Muscle layer of colon (tissue), 2 donors: Measurements from ENCODE around the gene PRAME.
"Not testable (repeated sequence)": the region's sequence is repeated elsewhere in the genome, so short reads cannot be mapped to it uniquely, and the experiment has no call there.

Experiments
- H3K27ac ChIP-seq: one replicate; pipeline ENCODE4 v1.7.0; 2013; ENCODE audit warnings: low read depth, mild to moderate bottlenecking, low read length, moderate library complexity
- H3K27me3 ChIP-seq, 2 donors: one replicate each; pipeline ENCODE4 v1.7.0; 2013; ENCODE audit warnings: low read length in 2 of 2, mild to moderate bottlenecking in 2 of 2; ENCODE audit not compliant: insufficient read depth in 2 of 2, control insufficient read depth in 1 of 2
- H3K36me3 ChIP-seq: one replicate; pipeline ENCODE4 v1.7.0; 2013; ENCODE audit warnings: mild to moderate bottlenecking, low read length; ENCODE audit not compliant: insufficient read depth
- H3K4me1 ChIP-seq: one replicate; pipeline ENCODE4 v1.7.0; 2013; ENCODE audit warnings: mild to moderate bottlenecking, low read length; ENCODE audit not compliant: insufficient read depth
- H3K4me3 ChIP-seq, 2 donors: one replicate each; pipeline ENCODE4 v1.7.0; 2013; ENCODE audit warnings: low read length in 2 of 2, low read depth in 1 of 2, mild to moderate bottlenecking in 1 of 2, moderate library complexity in 1 of 2
- H3K9ac ChIP-seq: one replicate; pipeline ENCODE4 v1.7.0; 2013; ENCODE audit warnings: low read length
- H3K9me3 ChIP-seq: one replicate; pipeline ENCODE4 v1.7.0; 2013; ENCODE audit warnings: mild to moderate bottlenecking, low read length
- donor health status: abdominal sarcoma.
- donor health status: Adenocarcinoma of cecum.

The PRAME gene

GRCh38 chr22:22593250-22593649 lies 34.2 kb upstream of the PRAME start:
- Histone ChIP-seq H3K36me3 (no peaks in the 10 kb centered on the region), H3K9me3 (no peaks in the 10 kb centered on the region), H3K27ac (no peak overlapping the region), H3K4me1 (no peaks in the 10 kb centered on the region), H3K9ac (no peak overlapping the region), H3K27me3 (no peaks in the 10 kb centered on the region), H3K4me3 (no peak overlapping the region)

DNA sequence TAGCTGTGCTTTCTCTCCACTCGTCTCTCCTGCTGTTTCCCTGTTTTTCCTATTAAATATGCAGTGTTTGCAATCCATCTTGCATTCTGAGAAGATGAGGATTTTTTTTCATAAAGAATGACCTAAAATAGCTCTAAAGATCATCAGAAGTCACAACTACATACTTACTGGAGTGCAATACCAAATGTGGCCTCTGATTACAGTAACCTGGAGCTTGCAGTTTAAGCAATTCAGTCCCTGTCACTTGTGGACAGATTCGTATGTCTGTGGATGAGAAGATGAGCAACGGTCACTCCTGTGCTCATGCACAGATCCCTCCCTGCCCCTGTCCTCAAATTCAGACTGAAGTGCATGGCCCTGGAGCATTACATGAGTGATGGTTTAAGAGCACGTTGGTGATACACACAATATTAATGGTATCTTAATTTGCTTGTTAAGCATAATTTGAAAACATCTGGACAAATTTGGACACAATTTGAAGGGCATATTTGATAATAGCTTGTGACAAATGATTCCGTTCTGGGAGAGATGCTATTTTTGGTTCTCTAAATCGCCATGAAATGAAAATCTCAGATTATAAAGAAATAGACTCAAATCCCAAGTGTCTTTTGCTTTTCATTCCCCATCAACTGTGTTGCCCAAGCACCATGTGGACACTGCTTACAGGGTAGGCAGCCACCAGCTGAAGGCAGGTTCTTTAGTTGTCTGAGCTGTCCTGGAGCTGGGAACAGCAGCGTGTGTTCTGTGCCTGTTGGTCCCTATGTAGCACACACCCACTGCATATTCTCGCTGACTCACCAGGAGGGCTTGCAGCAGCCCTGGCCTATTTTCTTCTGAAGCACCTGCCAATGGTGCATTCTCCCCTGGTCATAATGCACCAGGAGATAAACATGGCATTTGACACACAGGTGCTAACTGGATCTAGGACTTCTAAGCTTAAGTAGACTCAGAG lies 32.6 kb upstream of the PRAME start:
- Histone ChIP-seq H3K4me3 (no peak overlapping the region), H3K9me3 (no peaks in the 10 kb centered on the region), H3K36me3 (no peaks in the 10 kb centered on the region), H3K27ac (no peak overlapping the region), H3K9ac (no peak overlapping the region), H3K27me3 (peaks cover 0 to 6% of the 10 kb centered on the region in 2 donors), H3K4me1 (no peaks in the 10 kb centered on the region)

- Histone ChIP-seq H3K9me3 (no peaks in the 10 kb centered on the region), H3K27me3 (peaks cover 0 to 9% of the 10 kb centered on the region in 2 donors), H3K27ac (no peak overlapping the region), H3K36me3 (no peaks in the 10 kb centered on the region), H3K4me1 (no peaks in the 10 kb centered on the region), H3K4me3 (no peak overlapping the region), H3K9ac (no peak overlapping the region)
Measured at GRCh38 chr22:22590136-22590891, 31.2 kb upstream of the PRAME start.

GRCh38 chr22:22588485-22589164 lies 29.6 kb upstream of the PRAME start:
- peaks cover 0 to 9% of the 10 kb centered on the region in 2 donors for H3K27me3 ChIP-seq
- no peak overlapping the region for H3K4me3 ChIP-seq
- no peaks in the 10 kb centered on the region for H3K9me3 ChIP-seq

DNA sequence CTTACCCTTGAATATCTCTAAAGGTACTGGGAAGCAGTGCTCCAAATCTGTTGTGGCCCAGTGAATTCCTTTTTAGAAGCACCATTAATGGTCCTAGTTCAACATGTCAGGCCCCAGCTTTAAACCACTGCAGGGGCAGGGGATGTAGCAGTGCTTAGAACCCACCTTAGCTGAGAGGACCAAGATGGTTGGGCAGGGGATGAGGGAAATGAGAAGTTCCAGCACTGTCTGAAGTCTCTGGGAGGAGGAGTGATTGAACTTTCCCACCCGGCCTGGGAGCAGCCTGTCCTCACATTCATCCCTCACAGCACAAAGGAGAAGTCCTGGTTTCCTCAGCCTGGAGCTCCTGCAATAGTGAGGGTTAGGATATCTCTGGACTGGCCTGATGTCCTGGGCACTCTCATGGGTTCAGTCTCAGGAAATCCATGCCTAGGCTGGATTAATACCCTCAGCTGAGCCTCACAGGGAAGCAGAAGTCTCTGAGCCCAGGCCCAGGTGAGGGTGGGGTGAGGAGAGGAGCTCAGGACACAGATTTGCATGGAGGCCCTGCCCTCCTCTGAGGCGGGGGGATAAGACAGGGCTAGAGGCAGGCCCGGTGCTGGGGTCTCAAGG lies 28.6 kb upstream of the PRAME start:
- Histone ChIP-seq H3K27ac (no peak overlapping the region), H3K4me1 (no peaks in the 10 kb centered on the region), H3K36me3 (no peaks in the 10 kb centered on the region), H3K27me3 (peaks cover 0 to 9% of the 10 kb centered on the region in 2 donors), H3K9me3 (no peaks in the 10 kb centered on the region), H3K9ac (no peak overlapping the region), H3K4me3 (no peak overlapping the region)

More at GRCh38 chr22:22588485-22589164, 29.6 kb upstream of the PRAME start:
- Histone ChIP-seq H3K4me1 (no peaks in the 10 kb centered on the region), H3K27ac (no peak overlapping the region), H3K36me3 (no peaks in the 10 kb centered on the region), H3K9ac (no peak overlapping the region)

DNA sequence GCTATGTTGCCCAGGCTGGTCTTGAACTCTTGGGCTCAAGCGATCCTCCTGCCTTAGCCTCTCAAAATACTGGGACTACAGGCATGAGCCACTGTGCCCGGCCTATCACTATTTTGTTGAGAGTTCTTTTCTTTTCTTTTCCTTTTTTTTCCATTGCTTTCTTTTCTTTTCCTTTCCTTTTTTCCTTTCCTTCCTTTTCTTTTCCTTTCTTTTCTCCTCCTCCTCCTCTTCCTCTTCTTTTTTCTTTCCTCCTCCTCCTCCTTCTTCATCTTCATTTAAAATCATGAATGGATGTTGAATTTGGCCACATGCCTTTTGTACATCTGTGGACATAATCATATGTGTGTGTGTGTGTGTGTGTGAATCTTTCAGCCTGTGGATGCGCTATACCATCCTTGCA lies 25.7 kb upstream of the PRAME start:
- no peak overlapping the region for H3K4me3 ChIP-seq
- no peaks in the 10 kb centered on the region for H3K4me1 ChIP-seq
- peaks cover 0 to 9% of the 10 kb centered on the region in 2 donors for H3K27me3 ChIP-seq
- no peaks in the 10 kb centered on the region for H3K9me3 ChIP-seq
- H3K27ac ChIP-seq: no peak overlapping the region
- H3K36me3 ChIP-seq: no peaks in the 10 kb centered on the region
- no peak overlapping the region for H3K9ac ChIP-seq

DNA sequence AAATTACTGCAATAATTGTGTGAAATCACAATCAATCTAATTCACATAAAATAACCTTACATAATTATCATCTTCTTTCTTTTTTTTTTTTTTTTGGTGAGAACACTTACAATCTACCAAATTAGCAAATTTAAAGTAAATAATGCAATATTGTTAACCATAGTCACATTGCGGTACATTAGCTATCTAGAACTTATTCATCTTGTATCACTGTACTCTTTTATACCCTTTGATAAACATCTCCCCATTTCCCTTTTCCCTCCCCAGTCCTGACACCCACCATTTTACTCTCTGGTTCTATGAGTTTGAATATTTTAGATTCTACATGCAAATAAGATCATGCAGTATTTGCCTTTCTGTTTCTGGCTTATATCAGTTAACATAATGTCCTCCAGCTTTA lies 24.0 kb upstream of the PRAME start:
- Histone ChIP-seq H3K27me3 (peaks cover 0 to 9% of the 10 kb centered on the region in 2 donors), H3K27ac (no peak overlapping the region), H3K4me3 (no peak overlapping the region), H3K9me3 (no peaks in the 10 kb centered on the region), H3K36me3 (no peaks in the 10 kb centered on the region), H3K4me1 (no peaks in the 10 kb centered on the region), H3K9ac (no peak overlapping the region)

DNA sequence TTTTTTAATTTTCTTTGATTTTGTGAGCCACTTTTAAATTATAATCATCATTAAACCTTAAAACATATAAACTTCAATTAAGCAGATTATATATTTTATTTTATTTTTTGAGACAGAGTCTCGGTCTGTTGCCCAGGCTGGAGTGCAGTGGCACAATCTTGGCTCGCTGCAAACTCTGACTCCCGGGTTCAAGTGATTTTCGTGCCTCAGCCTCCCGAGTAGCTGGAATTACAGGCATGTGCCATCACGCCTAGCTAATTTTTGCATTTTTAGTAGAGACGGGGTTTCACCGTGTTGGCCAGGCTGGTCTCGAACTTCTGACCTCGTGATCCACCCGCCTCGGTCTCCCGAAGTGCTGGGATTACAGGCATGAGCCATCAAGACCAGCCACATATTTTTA lies 22.5 kb upstream of the PRAME start:
- not testable (repeated sequence) for H3K9me3 ChIP-seq, H3K27ac ChIP-seq, H3K9ac ChIP-seq, H3K4me3 ChIP-seq, H3K27me3 ChIP-seq, H3K36me3 ChIP-seq, H3K4me1 ChIP-seq

- Histone ChIP-seq H3K9me3 (no peaks in the 10 kb centered on the region), H3K27me3 (peaks cover 0 to 4% of the 10 kb centered on the region in 2 donors), H3K4me1 (no peaks in the 10 kb centered on the region), H3K9ac (no peak overlapping the region), H3K4me3 (no peak overlapping the region), H3K36me3 (no peaks in the 10 kb centered on the region), H3K27ac (no peak overlapping the region)
Measured at GRCh38 chr22:22579869-22580604, 21.0 kb upstream of the PRAME start.

- Histone ChIP-seq H3K36me3 (no peaks in the 10 kb centered on the region), H3K9me3 (no peaks in the 10 kb centered on the region), H3K4me3 (no peak overlapping the region), H3K27me3 (peaks cover 0 to 4% of the 10 kb centered on the region in 2 donors), H3K27ac (no peak overlapping the region), H3K9ac (no peak overlapping the region), H3K4me1 (no peaks in the 10 kb centered on the region)
Measured at GRCh38 chr22:22578702-22579424, 19.8 kb upstream of the PRAME start.
